NCI-H1105 (cell line): ENCODE measurements around the gene TPK1.
"Not testable (repeated sequence)": the region's sequence is repeated elsewhere in the genome, so short reads cannot be mapped to it uniquely, and the experiment has no call there.

Experiments
- DNase-seq: peaks from one replicate; lab custom pipeline; 2025; lab: John Stamatoyannopoulos, UW

Gene TPK1

DNA sequence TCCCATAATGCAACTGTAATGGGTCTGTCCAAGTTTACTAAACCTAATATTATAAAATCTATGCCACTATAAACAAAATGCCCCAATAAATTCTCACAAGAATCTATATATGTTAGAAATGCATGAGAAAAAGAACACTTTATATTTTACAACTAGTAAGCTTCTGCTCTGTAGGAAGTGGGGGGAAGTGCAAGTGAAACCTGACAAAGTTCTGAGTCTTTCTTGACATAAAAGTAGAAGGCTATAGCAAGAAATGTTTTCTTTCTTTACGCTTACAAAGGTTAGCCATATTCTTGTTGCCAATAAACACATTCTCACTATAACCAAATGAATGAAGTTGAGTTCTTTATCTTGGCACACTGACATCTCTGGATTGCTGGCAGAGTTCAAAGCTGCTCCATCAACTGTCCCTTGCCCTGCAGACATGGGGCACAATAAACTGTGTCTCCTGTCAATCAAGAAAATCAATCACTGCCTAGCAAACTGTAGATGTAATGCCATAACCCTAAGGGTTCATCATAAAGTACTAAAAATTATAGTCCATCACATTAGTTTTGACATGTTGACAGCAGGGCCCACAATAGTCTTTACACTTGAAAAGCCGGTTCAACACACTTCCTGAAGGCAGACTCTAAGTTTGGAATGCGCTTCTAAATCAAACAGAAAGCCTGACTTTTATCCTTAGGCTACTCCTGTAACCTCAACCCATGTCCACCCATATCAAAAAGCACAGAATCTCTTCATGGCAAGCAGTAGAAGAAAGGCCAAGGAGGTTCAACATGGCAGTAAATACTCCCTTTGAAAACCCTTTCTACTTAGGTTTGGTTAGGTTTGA, 58.6 kb downstream of the TPK1 start:
- DNase-seq: no peak

DNA sequence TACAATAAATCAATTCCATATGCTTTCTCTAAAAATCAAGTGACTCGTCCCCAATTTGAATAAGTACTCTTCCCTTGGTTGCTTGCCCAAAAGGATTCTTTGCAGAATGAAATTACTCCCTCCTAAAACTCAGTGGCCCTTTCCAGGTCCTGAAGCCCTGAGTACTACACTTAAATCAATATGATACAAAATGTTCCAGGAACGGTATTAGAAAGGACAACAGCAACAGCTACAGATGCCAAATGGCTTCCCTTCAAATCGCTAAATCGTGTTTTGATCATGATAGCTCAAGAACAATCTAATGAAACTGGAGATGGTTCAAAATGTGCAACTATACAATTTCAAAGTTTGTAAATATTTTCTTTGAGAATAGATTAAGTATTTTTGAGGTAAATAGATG, 59.4 kb downstream of the TPK1 start:
- DNase-seq: no peak

DNA sequence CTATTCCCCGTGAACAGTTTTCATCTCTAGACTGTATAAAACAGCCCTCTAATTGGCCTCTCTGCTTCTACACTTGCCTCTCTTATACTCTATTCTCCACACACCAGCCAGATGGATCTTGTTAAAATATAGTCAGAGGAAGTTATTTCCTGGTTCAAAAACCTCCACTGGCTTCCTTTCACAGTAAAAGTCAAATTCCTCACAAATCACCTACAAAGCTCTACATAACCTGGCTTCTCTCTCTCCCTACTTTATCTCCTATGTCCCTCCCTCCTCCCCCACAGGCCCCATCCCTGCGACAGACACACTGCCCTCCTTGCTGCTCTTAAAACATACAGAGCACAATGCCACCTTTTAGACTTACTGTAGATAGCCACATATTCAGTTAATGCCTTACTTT, 60.1 kb downstream of the TPK1 start:
- no peak for DNase-seq

DNA sequence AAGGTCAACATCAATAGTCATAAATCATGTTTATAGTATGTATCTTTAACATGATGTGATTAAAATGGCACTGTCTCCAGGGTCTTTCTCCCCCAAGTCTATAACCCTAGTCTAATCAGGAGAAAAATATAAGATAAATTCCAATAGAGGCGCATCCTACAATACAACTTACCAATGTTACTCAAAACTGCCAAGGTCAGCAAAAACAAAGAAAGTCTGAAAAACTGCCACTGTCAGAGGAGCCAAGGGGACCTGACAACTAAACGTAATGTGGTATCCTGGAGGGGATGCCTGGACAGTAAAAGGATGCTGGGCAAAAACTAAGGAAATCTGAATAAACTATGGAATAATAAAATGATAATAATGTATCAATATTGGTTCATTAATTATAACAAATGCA, 63.9 kb downstream of the TPK1 start:
- no peak for DNase-seq

DNA sequence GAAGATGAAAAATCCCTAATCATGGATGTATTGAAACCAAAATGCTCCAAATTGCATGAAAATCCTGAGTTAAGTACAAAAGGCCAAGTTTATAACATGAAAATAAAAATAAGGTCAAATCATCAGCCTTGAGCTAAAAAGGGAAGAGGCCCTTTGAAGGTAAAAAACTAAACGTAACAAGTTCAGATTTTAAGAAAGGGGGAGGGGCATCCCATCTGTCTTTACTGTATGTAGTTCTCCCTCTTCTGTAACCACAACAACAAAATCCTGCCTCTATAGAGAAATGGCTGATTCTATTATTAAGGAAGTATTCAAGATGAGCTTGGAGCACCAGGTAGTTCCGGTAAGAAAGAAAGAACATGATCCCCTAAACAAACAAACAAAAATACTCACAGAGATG, 64.7 kb downstream of the TPK1 start:
- no peak for DNase-seq

DNA sequence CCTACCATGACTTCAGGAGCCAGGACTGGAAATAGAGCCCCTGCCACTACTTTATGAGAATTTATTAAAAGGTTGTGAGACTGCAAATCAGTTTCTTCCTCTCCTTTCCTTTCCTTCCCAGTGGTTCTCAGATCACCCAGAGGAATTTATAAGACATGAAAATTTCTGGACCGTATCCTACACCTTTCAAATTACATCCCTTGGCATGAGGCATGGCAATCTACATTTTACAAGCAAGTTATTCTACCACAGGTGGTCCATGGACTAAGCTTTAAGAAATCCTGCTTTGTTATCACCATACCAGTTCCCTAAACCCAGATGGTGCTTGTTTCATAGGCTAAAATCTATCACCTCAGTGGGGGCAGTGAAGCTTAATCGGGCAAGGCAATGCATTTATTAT, 66.5 kb downstream of the TPK1 start:
- DNase-seq: no peak

DNA sequence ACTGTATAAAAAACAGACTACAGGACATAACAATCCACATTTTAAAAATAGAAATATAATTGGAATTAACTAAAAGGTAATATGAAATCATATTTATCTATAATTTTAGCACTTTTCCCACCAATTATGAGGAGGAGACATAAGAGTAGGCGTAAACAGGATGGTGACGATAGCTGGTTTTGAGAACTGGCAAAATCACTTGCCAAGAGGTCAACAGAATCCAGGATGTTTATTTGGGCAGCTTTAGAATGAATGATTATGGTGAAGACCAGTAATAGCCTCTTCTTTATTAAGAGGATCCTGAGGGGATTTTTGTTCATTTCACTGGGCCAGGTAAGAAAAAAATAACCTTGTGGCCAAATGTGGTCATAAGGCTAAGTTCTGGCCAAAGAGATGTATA, 67.2 kb downstream of the TPK1 start:
- no peak for DNase-seq

DNA sequence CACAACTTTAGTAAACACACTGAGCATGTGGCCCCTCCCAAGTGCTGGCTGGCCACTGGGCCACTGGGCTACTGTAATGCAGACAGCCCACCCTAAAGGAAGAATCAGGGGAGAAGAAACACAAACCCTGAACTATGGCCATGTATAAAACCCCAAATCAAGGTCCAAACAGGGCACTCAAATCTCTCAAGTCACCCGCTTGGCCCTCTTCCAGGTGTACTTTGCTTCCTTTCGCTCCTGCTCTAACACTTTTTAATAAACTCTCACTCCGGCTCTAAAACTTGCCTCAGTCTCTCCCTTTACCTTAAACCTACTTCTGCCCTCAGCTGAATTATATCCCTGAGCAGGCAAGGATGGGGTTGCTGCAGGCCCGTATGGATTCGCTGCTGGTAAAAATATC, 72.6 kb downstream of the TPK1 start:
- no peak for DNase-seq

DNA sequence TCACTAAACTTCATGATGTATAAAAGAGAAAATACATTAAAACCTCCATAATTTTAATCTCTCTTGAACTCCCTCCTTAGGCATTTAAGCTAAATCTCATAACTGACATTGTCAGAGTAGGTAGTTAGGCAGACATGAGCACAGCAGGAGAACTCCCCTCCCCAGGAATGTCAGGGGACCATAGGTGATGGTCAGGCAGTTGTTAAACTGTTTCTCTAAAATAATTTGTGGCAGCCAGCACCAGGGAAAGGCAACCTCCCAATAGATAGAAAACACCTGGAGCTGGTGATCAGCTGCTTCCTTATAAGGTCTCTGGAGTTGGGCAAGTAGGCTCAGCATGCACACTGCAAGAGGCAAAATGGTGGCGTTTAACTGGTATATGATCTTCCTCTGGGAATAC, 73.0 kb downstream of the TPK1 start:
- DNase-seq: no peak

DNA sequence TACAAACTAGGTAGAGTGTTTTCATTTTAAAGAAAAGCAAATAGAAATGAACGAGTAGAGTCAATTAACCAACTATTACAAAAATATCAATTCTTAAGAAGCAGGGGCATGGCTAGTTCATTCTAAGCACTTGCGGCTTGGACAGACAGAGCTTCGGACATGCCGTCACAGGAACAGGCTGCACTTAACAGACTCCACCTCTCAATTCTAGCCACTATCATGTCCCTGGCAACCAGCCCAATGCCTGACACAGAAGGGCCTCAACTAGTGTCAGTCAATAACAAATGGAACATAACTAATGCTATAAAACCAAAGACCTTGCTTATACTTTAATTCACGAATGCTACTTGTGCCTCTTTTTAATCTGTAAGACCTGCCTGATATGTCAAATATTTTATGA, 74.4 kb downstream of the TPK1 start:
- no peak for DNase-seq

DNA sequence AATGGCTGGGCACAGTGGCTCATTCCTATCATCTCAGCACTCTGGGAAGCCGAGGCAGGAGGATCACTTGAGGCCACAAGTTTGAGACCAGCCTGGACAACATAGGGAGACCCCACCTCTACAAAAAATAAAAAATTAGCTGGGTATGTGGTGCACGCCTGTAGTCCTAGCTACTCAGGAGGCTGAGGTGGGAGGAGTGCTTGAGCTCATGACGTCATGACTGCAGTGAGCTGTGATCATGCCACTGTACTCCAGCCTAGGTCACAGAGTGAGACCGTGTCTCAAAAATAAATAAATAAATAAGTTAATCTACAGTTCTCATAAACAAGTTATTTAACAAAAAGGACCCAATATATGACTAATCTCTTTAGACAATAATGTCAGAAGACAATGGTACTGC, 76.2 kb downstream of the TPK1 start:
- no peak for DNase-seq

DNA sequence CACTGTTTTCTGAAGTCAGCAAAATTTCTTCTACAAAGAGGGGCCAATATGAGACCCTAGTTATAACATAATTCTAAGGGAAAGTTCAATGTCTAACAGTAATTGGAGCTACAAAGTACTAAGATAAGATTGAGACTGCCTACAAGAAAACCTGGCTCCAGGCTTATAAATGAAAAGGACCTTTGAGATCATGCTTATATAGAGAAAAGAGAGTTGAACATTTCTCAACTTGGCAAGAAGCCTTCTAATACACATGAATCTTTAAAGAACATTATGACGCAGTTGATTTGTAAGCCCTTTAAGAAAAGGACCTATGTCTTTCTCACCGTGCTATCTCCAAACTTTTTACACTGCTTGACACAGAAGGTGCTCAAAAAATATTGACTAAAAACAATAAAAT, 87.9 kb downstream of the TPK1 start:
- DNase-seq: no peak

DNA sequence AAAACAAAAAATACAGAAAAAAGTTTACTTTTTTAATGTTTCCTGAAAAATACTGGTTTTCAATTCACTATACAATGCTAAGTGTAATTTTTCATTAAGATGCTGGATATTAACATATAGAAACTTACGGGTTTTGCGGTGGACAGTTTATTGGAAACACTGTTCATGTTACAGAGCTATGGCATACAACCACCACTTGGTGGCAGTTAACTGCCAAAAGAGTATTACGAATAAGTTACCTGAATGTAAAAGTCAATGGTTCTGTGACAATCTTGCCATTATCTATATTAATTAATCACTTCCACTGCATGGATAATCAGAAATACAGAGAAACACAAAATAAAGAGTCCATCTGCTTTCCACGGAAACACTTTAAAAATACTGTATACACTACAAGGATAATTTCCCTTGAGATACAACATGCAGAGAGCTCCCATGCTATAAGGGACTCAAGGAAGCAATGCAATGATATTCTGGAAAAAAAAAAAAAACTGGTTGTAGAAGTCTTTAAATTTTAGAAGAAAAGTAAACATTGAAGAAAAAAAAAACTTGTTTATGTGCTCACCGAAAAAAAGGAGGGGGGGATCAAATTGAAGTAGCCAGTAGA, 97.0 kb downstream of the TPK1 start:
- no peak for DNase-seq

DNA sequence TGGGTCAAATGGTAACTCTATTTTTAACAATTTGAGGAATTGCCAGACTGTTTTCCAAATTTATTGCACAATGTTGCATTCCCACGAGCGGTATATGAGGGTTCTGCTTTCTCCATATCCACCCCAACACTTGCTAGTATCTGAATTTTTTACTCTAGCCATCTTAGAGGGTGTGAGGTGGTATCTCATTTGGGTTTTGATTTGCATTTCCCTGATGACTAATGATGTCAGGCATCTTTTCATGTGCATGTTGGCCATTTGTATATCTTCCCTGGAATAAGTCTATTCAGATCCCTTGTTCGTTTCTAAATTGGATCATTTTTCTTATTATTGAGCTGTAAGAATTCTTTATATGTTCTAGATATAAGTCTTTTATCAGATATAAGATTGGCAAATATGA, 97.7 kb downstream of the TPK1 start:
- no peak for DNase-seq

DNA sequence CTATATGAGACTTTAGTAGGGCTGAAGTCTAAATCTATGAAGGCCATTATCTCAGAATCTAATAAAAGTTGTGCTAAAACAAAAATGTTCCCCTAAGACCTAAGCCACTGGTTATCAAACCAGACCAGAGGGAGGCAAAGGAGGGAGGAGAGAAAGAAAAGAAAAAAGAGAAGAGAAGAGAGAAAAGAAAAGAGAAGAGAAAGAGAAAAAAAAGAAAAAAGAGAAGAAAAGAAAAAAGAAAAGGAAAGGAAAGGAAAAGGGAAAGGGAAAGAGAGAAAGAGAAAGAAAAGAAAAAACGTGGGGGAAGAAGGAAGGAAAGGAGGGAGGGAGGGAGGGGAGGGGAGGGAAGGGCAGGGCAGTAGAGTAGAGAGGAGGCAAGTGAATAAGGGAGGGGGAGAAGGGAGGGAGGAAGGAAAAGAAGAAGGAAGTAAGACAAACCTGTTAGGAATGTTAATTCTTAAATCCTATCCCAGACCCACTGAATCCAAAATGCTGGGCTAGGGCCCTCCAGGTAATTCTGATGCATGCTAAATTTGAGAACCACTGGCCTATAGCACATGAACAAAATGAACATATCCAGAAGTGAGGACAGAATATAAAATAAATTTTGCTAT, 98.9 kb downstream of the TPK1 start:
- DNase-seq: no peak

DNA sequence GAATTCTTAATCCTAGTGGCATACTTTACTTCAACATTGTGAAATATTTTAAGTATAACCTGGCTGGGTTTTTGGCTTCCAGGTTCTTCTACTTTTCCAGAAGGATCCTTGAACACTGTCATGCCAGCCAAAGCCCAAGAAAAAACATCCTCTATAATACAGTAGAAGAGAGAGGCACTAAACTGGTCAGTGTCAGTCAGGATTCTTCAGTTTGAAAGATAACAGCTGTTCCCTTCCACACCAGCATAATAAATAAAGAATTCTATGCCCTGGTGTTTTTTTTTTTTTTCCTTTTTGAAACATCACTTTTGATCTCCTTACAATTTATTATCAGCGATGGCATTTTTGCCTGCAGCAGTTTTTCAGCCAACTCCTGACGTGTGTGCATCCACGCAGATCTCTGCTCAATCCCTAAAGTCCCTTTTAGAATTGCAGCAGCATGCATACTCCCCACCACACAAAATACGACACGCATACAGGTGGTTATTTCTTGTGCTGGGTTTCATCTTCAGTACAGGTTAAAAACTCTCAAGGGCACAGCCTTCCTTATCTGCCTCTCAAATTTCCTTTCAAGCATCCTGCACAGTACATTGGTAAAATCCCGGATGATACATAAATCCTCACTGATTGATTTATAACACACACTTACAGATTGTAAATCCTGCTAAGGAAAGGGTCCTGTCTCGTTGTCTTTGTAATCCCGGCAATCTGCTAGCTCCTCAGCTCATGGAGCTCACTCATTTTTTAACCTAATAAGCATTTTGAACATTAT, 100.2 kb downstream of the TPK1 start:
- no peak for DNase-seq

DNA sequence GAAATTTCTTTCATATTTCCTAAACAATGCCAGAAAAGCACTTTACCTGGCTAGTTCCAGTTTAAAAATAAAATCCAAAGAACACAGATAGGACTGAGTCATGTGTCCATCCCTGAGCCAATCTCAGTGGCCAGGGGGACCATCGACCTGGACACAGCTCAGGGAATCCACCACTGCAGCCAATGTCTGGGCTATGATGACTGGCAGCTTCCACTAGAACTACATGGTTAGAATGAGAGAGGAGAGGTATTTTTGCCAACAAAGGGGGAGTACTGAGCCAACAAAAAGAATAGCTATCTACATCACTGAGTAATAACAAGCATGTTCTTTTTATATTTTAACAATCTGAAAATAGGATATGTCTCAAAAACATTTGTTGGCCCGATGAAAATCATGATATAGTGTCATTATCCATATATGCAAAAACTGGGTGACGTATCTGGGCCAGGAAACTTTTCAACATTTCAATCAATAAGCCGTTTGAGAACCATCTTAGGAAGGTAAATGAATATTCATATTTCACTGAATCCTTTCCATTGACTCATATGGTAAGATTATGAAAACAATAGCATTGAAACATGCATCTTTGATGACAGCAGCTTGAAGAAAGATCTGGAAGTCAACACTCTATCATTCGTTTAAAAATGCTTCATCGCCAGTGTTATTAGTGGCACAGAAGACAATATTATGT, 104.0 kb downstream of the TPK1 start:
- DNase-seq: no peak

DNA sequence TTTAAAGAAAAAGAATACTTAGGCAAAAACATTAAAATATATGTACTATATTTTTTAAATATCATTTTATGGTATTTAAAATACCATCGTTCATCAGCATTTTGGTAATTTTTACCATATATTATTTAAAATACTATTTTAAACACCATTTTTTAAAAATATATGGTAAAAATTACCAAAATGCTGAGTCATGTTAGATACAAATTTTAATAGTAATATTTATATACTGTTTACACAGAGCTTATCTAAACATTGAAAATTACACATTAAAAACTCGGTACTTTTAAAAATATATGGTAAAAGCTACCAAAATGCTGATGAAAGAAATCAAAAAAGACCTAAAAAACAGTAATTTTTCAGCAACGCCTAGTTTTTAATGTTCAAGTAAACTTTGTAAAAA, 105.6 kb downstream of the TPK1 start:
- no peak for DNase-seq

DNA sequence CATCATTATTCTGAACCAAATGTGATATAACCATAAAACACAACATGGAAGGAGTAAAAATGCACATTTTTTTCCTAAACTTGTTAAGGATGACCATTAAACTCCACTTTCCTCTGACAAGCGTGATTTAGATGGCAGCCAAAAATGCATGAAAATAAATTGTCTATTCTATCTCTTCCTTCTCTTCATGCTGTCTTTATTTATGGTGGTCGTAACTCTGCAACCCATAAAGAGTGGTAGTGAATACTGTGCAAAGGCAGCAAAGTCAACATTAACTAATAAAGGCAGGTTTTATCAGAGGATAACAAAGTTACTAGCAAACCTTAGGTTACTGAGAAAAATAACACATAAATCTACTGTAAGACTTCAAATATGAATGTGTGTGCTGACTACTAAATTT, 106.6 kb downstream of the TPK1 start:
- DNase-seq: no peak

DNA sequence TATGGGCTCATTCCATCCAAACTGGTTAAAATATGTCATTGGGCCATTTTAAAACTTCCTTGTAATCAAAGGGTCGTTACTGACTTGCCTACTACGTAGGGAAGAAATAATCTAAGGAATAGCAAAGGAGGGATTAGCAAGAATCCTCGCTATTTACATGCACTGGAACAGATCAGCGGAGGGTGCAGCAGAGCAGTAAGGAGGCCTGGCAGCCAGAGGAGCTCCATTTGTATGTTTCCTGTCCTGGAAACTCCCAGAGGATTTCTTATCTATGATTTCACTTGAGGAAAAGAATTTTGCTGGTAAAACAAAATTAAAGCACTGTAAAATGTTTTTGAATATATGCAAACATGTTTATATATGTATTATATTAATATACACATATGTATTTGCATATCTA, 107.3 kb downstream of the TPK1 start:
- DNase-seq: no peak

DNA sequence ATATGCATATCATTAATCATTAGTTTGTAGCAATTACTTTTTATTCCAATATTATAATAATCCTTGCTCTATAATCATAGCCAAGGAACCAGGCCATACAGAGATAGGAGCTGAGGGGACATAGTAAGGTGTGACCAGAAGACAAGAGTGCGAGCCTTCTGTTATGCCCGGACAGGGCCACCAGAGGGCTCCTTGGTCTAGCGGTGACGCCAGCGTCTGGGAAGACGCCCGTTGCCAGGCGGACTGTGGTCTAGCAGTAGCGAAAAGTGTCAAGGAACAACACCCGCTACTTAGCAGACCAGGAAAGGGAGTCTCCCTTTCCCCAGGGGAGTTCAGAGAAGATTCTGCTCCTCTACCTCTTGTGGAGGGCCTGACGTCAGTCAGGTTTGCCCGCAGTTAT, 109.0 kb downstream of the TPK1 start:
- DNase-seq: not testable (repeated sequence)

DNA sequence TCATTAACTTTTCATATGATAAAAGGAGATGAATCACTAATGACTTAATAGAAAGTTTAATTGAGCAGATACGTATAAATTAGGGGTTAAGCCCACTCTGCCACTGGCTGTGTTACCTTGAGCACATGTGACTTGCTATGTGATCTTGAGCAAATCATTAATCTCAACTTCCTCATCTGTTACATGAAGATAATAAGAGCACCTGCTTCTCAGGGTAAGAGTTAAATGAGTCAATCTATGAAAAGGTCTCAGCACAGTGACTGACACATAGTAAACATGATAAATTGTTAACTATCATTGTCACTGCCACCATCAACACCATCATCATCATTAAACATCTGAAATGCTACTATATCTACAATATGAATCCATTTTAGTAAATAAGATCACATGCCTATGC, 110.8 kb downstream of the TPK1 start:
- DNase-seq: no peak
